Raji (cell line): ENCODE data around the gene DNAJC12.
A peak's percentile ranks its signal among the peaks of the same experiment; 100 is the strongest.

Experiments
- POLR2A ChIP-seq: IDR thresholded peaks from 2 replicates; pipeline ENCODE4 v1.6.1; 2011; ENCODE audit warnings: low read depth, low read length, control low read depth; ENCODE audit not compliant: insufficient read depth

DNAJC12 gene

GRCh38 chr10:67782530-67782929 is 55.5 kb downstream of the DNAJC12 start:
- no peak for TF ChIP-seq POLR2A

- no peak for TF ChIP-seq POLR2A
Measured at GRCh38 chr10:67780759-67781538, 57.0 kb downstream of the DNAJC12 start.

- no peak for TF ChIP-seq POLR2A
Measured at GRCh38 chr10:67779465-67780203, 58.4 kb downstream of the DNAJC12 start.

GRCh38 chr10:67776371-67776770 is 61.6 kb downstream of the DNAJC12 start:
- TF ChIP-seq POLR2A: no peak

- no peak for TF ChIP-seq POLR2A
Measured at GRCh38 chr10:67775279-67775678, 62.7 kb downstream of the DNAJC12 start.

- TF ChIP-seq POLR2A: no peak
Measured at GRCh38 chr10:67772894-67773511, 65.0 kb downstream of the DNAJC12 start.

GRCh38 chr10:67772151-67772550 is 65.8 kb downstream of the DNAJC12 start:
- no peak for TF ChIP-seq POLR2A

GRCh38 chr10:67771200-67771599 is 66.8 kb downstream of the DNAJC12 start:
- no peak for TF ChIP-seq POLR2A

- no peak for TF ChIP-seq POLR2A
Measured at GRCh38 chr10:67770537-67770936, 67.5 kb downstream of the DNAJC12 start.

GRCh38 chr10:67767244-67767643 is 70.7 kb downstream of the DNAJC12 start:
- TF ChIP-seq POLR2A: no peak

- TF ChIP-seq POLR2A: peak; percentile 59; the same call in 1 of the 2 replicates
Measured at GRCh38 chr10:67764012-67764822, 73.8 kb downstream of the DNAJC12 start.

- peak; percentile 39; the same call in 1 of the 2 replicates for TF ChIP-seq POLR2A
Measured at GRCh38 chr10:67763499-67764011, 74.4 kb downstream of the DNAJC12 start.

- no peak for TF ChIP-seq POLR2A
Measured at GRCh38 chr10:67760272-67760671, 77.7 kb downstream of the DNAJC12 start.
